ENCODE results near the gene RPS6KA6.

RPS6KA6 gene

GRCh38 chrX:84187533-84188319 lies at the start of gene RPS6KA6:
Gene RPS6KA6 (minus strand): TSS chrX:84188199. CDS start chrX:84187899, 300 bp downstream.
- H3K4me3 ChIP-seq (ENCODE audit: low read length), result peak within 1 kb of the TSS; percentile 94
- H3K9me3 ChIP-seq (ENCODE audit: insufficient read depth, low read depth, low read length), result no peaks in the 10 kb centered on the region
- no peaks in the 10 kb centered on the region for H3K27me3 ChIP-seq (ENCODE audit: insufficient read depth, low read length)
- no peaks in the 10 kb centered on the region for H3K36me3 ChIP-seq (ENCODE audit: insufficient read depth, low read depth, low read length)
- H3K9ac ChIP-seq (ENCODE audit: low read depth, low read length), result peak within 1 kb of the TSS; percentile 74; the same call in 1 of the 2 replicates
- H3K27ac ChIP-seq (ENCODE audit: low read length), result no peak within 1 kb of the TSS
- H3K4me1 ChIP-seq (ENCODE audit: insufficient read depth, low read length), result 0 out of 2 replicates have a peak, but pooled peaks cover 3% of the 10 kb centered on the region

- Histone ChIP-seq H3K27ac (ENCODE audit: low read length) (no peak overlapping the region), H3K9ac (ENCODE audit: low read depth, low read length) (no peak overlapping the region), H3K27me3 (ENCODE audit: insufficient read depth, low read length) (no peaks in the 10 kb centered on the region), H3K4me1 (ENCODE audit: insufficient read depth, low read length) (no peaks in the 10 kb centered on the region), H3K4me3 (ENCODE audit: low read length) (no peak overlapping the region), H3K9me3 (ENCODE audit: insufficient read depth, low read depth, low read length) (no peaks in the 10 kb centered on the region), H3K36me3 (ENCODE audit: insufficient read depth, low read depth, low read length) (no peaks in the 10 kb centered on the region)
Observed at GRCh38 chrX:84224741-84225140, 36.7 kb upstream of the RPS6KA6 start.

DNA sequence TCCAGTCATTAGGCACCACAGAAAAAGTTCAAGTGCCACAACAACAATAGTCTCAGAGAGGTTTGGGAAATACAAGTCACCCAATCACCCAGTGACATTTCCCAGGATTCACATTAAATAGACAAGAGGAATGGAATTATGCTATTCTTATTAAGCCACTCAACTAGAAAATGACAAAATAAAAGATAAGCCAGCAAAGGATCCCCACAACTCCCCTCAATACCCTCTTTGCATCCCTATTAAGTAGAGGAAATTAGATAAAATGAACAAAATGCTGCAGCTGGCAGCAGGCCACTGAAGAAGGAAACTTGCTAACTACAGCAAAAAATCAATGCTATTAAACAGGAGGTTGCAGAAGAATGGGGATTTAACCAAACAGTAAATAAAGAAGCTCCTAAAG lies 35.3 kb upstream of the RPS6KA6 start:
- H3K27me3 ChIP-seq (ENCODE audit: insufficient read depth, low read length), result no peaks in the 10 kb centered on the region

GRCh38 chrX:84221181-84221580 lies 33.2 kb upstream of the RPS6KA6 start:
- H3K4me3 ChIP-seq (ENCODE audit: low read length), result no peak overlapping the region
- H3K27ac ChIP-seq (ENCODE audit: low read length), result no peak overlapping the region
- H3K4me1 ChIP-seq (ENCODE audit: insufficient read depth, low read length), result no peaks in the 10 kb centered on the region
- no peak overlapping the region for H3K9ac ChIP-seq (ENCODE audit: low read depth, low read length)
- no peaks in the 10 kb centered on the region for H3K27me3 ChIP-seq (ENCODE audit: insufficient read depth, low read length)
- no peaks in the 10 kb centered on the region for H3K9me3 ChIP-seq (ENCODE audit: insufficient read depth, low read depth, low read length)
- no peaks in the 10 kb centered on the region for H3K36me3 ChIP-seq (ENCODE audit: insufficient read depth, low read depth, low read length)

More for the DNA sequence above, 35.3 kb upstream of the RPS6KA6 start:
- Histone ChIP-seq H3K4me3 (ENCODE audit: low read length) (no peak overlapping the region), H3K27ac (ENCODE audit: low read length) (no peak overlapping the region), H3K9ac (ENCODE audit: low read depth, low read length) (no peak overlapping the region), H3K36me3 (ENCODE audit: insufficient read depth, low read depth, low read length) (no peaks in the 10 kb centered on the region), H3K4me1 (ENCODE audit: insufficient read depth, low read length) (no peaks in the 10 kb centered on the region), H3K9me3 (ENCODE audit: insufficient read depth, low read depth, low read length) (no peaks in the 10 kb centered on the region)

DNA sequence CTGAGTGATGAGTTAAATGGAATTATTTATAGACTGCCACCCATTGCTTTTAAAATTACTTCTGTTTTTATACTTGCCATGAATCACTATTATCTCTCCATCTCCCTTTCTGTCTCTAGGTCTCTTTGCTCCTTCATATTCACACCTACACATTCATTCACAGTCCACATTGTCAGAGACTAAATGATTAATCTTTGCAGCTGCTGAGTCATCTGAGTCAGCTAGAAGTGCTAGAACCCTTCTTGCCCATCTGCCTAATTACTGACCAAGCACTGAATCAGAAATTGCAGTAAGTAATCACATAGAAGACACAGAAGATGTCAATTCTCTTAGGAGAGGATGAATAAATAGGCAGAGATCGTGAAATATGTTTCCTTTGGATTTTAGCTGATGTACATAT lies 31.6 kb upstream of the RPS6KA6 start:
- Histone ChIP-seq H3K9me3 (ENCODE audit: insufficient read depth, low read depth, low read length) (no peaks in the 10 kb centered on the region), H3K27ac (ENCODE audit: low read length) (no peak overlapping the region), H3K36me3 (ENCODE audit: insufficient read depth, low read depth, low read length) (no peaks in the 10 kb centered on the region), H3K4me1 (ENCODE audit: insufficient read depth, low read length) (no peaks in the 10 kb centered on the region), H3K27me3 (ENCODE audit: insufficient read depth, low read length) (no peaks in the 10 kb centered on the region), H3K4me3 (ENCODE audit: low read length) (no peak overlapping the region), H3K9ac (ENCODE audit: low read depth, low read length) (no peak overlapping the region)

DNA sequence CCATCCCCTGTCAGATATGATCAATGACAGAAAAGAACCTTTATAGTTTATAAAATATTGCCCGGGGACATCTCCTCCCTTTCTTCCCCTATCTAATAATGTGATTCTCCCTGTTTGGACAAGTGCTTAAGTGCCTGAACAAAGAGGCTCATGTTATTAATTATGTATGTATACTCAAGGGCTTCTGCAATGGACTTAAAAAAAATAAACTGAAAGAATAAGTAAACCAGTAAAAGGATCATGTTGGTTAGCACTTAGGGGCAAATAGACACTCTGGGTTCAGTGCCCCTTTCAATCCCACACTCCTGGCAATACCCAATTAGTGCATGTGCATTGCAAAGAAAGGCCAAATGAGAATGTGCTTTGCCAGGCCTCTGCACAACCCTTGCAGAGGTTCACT lies 30.7 kb upstream of the RPS6KA6 start:
- no peaks in the 10 kb centered on the region for H3K9me3 ChIP-seq (ENCODE audit: insufficient read depth, low read depth, low read length)
- no peaks in the 10 kb centered on the region for H3K27me3 ChIP-seq (ENCODE audit: insufficient read depth, low read length)
- H3K9ac ChIP-seq (ENCODE audit: low read depth, low read length), result no peak overlapping the region
- no peaks in the 10 kb centered on the region for H3K36me3 ChIP-seq (ENCODE audit: insufficient read depth, low read depth, low read length)
- H3K27ac ChIP-seq (ENCODE audit: low read length), result no peak overlapping the region
- H3K4me3 ChIP-seq (ENCODE audit: low read length), result no peak overlapping the region
- no peaks in the 10 kb centered on the region for H3K4me1 ChIP-seq (ENCODE audit: insufficient read depth, low read length)

DNA sequence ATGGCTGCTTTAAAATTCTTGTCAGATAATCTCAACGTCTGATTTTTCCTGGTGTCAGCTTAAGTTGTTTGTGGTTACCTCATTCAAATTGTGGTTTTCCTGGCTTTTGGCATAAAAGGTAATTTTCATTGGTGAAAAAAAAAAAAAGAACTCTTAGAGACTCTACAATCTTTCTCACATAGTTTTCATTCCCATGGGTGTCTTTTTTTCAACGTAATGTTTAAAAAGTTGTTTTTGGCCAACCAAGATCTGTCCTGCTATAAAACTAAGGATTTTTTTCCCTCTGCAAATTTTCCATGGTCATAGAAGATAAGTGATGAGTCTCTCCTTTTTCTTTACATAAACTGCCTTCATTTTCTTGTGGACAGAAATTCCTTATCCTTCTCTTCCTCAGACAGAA lies 28.9 kb upstream of the RPS6KA6 start:
- Histone ChIP-seq H3K27me3 (ENCODE audit: insufficient read depth, low read length) (no peaks in the 10 kb centered on the region), H3K9ac (ENCODE audit: low read depth, low read length) (no peak overlapping the region), H3K27ac (ENCODE audit: low read length) (no peak overlapping the region), H3K4me1 (ENCODE audit: insufficient read depth, low read length) (no peaks in the 10 kb centered on the region), H3K9me3 (ENCODE audit: insufficient read depth, low read depth, low read length) (no peaks in the 10 kb centered on the region), H3K4me3 (ENCODE audit: low read length) (no peak overlapping the region), H3K36me3 (ENCODE audit: insufficient read depth, low read depth, low read length) (no peaks in the 10 kb centered on the region)

GRCh38 chrX:84216406-84216805 lies 28.4 kb upstream of the RPS6KA6 start:
- Histone ChIP-seq H3K9me3 (ENCODE audit: insufficient read depth, low read depth, low read length) (no peaks in the 10 kb centered on the region), H3K9ac (ENCODE audit: low read depth, low read length) (no peak overlapping the region), H3K4me3 (ENCODE audit: low read length) (no peak overlapping the region), H3K4me1 (ENCODE audit: insufficient read depth, low read length) (no peaks in the 10 kb centered on the region), H3K27ac (ENCODE audit: low read length) (no peak overlapping the region), H3K27me3 (ENCODE audit: insufficient read depth, low read length) (no peaks in the 10 kb centered on the region), H3K36me3 (ENCODE audit: insufficient read depth, low read depth, low read length) (no peaks in the 10 kb centered on the region)

DNA sequence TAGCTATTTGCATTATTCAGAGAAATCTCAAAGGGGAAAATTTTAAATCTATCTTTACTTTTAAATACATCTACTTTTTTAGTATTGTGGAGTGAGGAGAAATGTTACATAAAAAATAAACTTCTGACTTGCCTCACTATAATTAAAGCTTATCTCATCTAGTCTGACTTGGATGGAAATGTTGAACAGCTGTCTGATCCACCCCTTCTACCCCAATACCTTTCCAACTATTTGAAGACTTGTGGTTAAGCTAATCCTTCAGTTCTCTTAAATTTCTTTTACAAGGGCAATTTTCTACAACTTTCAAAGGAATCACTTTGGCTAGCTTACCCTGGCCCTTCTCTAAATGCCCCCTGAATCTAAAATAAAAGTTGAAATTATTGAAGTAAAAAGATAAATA lies 17.3 kb upstream of the RPS6KA6 start:
- Histone ChIP-seq H3K4me3 (ENCODE audit: low read length) (no peak overlapping the region), H3K9ac (ENCODE audit: low read depth, low read length) (no peak overlapping the region), H3K27ac (ENCODE audit: low read length) (no peak overlapping the region), H3K4me1 (ENCODE audit: insufficient read depth, low read length) (no peaks in the 10 kb centered on the region), H3K27me3 (ENCODE audit: insufficient read depth, low read length) (no peaks in the 10 kb centered on the region), H3K9me3 (ENCODE audit: insufficient read depth, low read depth, low read length) (no peaks in the 10 kb centered on the region), H3K36me3 (ENCODE audit: insufficient read depth, low read depth, low read length) (no peaks in the 10 kb centered on the region)

DNA sequence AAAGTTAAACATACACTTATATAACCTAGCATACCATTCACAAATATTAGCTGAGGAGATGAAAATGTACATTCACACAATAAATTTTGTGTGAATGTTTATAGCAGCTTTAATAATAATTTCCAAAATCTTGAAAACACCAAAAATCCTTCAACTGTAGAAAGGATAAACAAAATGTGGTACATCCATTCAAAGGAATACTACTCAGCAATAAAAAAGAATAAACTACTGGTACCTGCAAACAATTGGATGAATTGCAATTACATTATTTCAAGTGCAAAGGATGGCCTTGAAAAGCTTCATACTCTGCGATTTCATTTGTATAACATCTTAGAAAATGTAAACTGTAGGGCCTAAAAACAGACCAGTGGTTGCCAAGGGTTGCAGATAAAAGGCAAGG lies 11.7 kb upstream of the RPS6KA6 start:
- no peaks in the 10 kb centered on the region for H3K9me3 ChIP-seq (ENCODE audit: insufficient read depth, low read depth, low read length)
- H3K4me3 ChIP-seq (ENCODE audit: low read length), result no peak overlapping the region
- no peaks in the 10 kb centered on the region for H3K27me3 ChIP-seq (ENCODE audit: insufficient read depth, low read length)
- no peak overlapping the region for H3K9ac ChIP-seq (ENCODE audit: low read depth, low read length)
- H3K4me1 ChIP-seq (ENCODE audit: insufficient read depth, low read length), result no peaks in the 10 kb centered on the region
- H3K36me3 ChIP-seq (ENCODE audit: insufficient read depth, low read depth, low read length), result no peaks in the 10 kb centered on the region
- H3K27ac ChIP-seq (ENCODE audit: low read length), result no peak overlapping the region

- H3K27ac ChIP-seq (ENCODE audit: low read length), result no peak overlapping the region
- no peaks in the 10 kb centered on the region for H3K9me3 ChIP-seq (ENCODE audit: insufficient read depth, low read depth, low read length)
- H3K4me3 ChIP-seq (ENCODE audit: low read length), result no peak overlapping the region
- no peaks in the 10 kb centered on the region for H3K27me3 ChIP-seq (ENCODE audit: insufficient read depth, low read length)
- no peaks in the 10 kb centered on the region for H3K36me3 ChIP-seq (ENCODE audit: insufficient read depth, low read depth, low read length)
- H3K4me1 ChIP-seq (ENCODE audit: insufficient read depth, low read length), result no peaks in the 10 kb centered on the region
- no peak overlapping the region for H3K9ac ChIP-seq (ENCODE audit: low read depth, low read length)
Observed at GRCh38 chrX:84197550-84197949, 9.6 kb upstream of the RPS6KA6 start.

DNA sequence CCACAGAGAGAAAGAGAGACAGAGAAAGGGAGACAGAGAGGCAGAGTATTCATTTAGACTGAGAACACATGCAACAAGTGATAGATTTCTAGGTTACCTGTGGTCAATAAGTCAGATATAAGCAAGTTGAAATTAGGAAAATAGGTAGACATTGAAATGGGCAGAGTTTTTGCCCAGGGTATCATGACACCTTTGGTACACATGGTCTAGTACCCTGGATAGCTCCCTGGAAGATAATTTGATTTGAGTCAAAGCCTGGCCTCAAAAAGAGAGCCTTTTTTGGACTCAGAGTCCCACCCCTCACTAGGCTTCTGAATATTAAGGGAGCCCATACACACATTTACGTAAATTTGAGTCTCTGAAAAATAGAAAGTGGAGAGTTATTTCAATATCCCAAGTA lies 4.0 kb upstream of the RPS6KA6 start:
- H3K36me3 ChIP-seq (ENCODE audit: insufficient read depth, low read depth, low read length), result no peaks in the 10 kb centered on the region
- H3K9me3 ChIP-seq (ENCODE audit: insufficient read depth, low read depth, low read length), result no peaks in the 10 kb centered on the region
- H3K27ac ChIP-seq (ENCODE audit: low read length), result no peak overlapping the region
- H3K9ac ChIP-seq (ENCODE audit: low read depth, low read length), result no peak overlapping the region
- no peak overlapping the region for H3K4me3 ChIP-seq (ENCODE audit: low read length)
- H3K27me3 ChIP-seq (ENCODE audit: insufficient read depth, low read length), result no peaks in the 10 kb centered on the region
- H3K4me1 ChIP-seq (ENCODE audit: insufficient read depth, low read length), result no peaks in the 10 kb centered on the region

Data from iPS-20b (cell line).